Measurements from ENCODE around the gene BRD7.

GRCh38 chr16:50384500-50385135, 15.8 kb upstream of the BRD7 start:
- TF ChIP-seq CTCF (IDR thresholded peaks at IDR 0.05) (no peak), POLR2A (IDR thresholded peaks at IDR 0.05) (no peak)

Data from heart left ventricle (tissue), 13 donors.